ENCODE results near the gene SPEF2. TPM values are rescaled to one million over a fixed set of nuclear protein-coding genes. Genes with fewer than 3 reads are reported as not detected.

Gene SPEF2
- total RNA-seq, 1 experiment from 2014 or later: 4.0 TPM

GRCh38 chr5:35828082-35828598 lies 210.5 kb downstream of the SPEF2 start:
- no TSS peak for BruUV-seq (replicated peaks)

DNA sequence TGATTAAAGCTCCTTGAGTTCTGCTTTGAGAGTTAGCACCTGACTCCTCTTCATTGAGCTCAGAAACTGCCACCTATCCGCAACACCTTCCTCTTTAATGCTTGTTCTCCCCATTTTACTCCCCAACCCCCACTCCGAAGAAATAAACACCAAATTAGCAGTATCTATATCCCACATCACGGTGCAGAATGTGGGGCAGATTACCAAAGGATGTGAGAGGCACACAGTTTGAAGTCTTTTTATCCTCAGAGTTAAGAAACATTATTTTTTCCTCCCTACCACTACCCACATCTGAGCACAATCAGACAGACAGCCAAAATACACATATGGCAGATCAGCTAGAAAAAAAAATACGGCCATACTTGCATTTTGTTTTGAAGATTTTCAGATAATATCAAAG lies 212.9 kb downstream of the SPEF2 start:
- Histone ChIP-seq H3K36me3 (ENCODE audit: control insufficient read depth, insufficient read depth, low read length) (no peaks in the 10 kb centered on the region), H3K4me1 (no peaks in the 10 kb centered on the region), H3K27me3 (replicated peaks; ENCODE audit: control insufficient read depth, insufficient read depth, low read length) (no peaks in the 10 kb centered on the region; the same call in 1 of the 2 replicates), H3K9me3 (no peaks in the 10 kb centered on the region), H3K4me3 (ENCODE audit: low read depth, low read length) (no peak overlapping the region)
- no TSS peak for BruUV-seq (replicated peaks)
- no peaks in the 10 kb centered on the region for H3K9me3 Mint-ChIP-seq (ENCODE audit: unreplicated experiment)
- intact Hi-C loops (cut with micrococcal nuclease; ENCODE audit: unreplicated experiment): no loop called here
- DNase-seq: no peak
- H3K4me1 Mint-ChIP-seq (ENCODE audit: low read depth, unreplicated experiment): no peaks in the 10 kb centered on the region
- H3K36me3 Mint-ChIP-seq (ENCODE audit: insufficient read depth, unreplicated experiment): no peaks in the 10 kb centered on the region
- H3K27ac Mint-ChIP-seq (ENCODE audit: unreplicated experiment): no peak overlapping the region
- POLR2A ChIA-PET: no interaction called here
- TF ChIP-seq, protein P1, sequence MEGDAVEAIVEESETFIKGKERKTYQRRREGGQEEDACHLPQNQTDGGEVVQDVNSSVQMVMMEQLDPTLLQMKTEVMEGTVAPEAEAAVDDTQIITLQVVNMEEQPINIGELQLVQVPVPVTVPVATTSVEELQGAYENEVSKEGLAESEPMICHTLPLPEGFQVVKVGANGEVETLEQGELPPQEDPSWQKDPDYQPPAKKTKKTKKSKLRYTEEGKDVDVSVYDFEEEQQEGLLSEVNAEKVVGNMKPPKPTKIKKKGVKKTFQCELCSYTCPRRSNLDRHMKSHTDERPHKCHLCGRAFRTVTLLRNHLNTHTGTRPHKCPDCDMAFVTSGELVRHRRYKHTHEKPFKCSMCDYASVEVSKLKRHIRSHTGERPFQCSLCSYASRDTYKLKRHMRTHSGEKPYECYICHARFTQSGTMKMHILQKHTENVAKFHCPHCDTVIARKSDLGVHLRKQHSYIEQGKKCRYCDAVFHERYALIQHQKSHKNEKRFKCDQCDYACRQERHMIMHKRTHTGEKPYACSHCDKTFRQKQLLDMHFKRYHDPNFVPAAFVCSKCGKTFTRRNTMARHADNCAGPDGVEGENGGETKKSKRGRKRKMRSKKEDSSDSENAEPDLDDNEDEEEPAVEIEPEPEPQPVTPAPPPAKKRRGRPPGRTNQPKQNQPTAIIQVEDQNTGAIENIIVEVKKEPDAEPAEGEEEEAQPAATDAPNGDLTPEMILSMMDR (IDR thresholded peaks at IDR 0.05; ENCODE audit: insufficient read depth in 1 of 2, low read depth in 1 of 2, low read length in 1 of 2, severe bottlenecking in 1 of 2, unreplicated experiment in 1 of 2): no peak
- H3K27me3 Mint-ChIP-seq (ENCODE audit: insufficient read depth, unreplicated experiment): peaks cover 16% of the 10 kb centered on the region
- H3K4me3 Mint-ChIP-seq (ENCODE audit: unreplicated experiment): no peak overlapping the region
- CTCF ChIA-PET: no interaction called here

More at GRCh38 chr5:35828082-35828598, 210.5 kb downstream of the SPEF2 start:
- Histone ChIP-seq H3K4me1 (no peaks in the 10 kb centered on the region), H3K4me3 (ENCODE audit: low read depth, low read length) (no peak overlapping the region), H3K27me3 (replicated peaks; ENCODE audit: control insufficient read depth, insufficient read depth, low read length) (no peaks in the 10 kb centered on the region; the same call in 1 of the 2 replicates), H3K9me3 (no peaks in the 10 kb centered on the region), H3K36me3 (ENCODE audit: control insufficient read depth, insufficient read depth, low read length) (no peaks in the 10 kb centered on the region)
- intact Hi-C loops (cut with micrococcal nuclease; ENCODE audit: unreplicated experiment): no loop called here
- no peaks in the 10 kb centered on the region for H3K36me3 Mint-ChIP-seq (ENCODE audit: insufficient read depth, unreplicated experiment)
- ChIA-PET POLR2A (no interaction called here), CTCF (no interaction called here)
- no peak for DNase-seq
- H3K27ac Mint-ChIP-seq (ENCODE audit: unreplicated experiment): no peak overlapping the region
- H3K9me3 Mint-ChIP-seq (ENCODE audit: unreplicated experiment): no peaks in the 10 kb centered on the region
- TF ChIP-seq, protein P1 (IDR thresholded peaks at IDR 0.05; ENCODE audit: insufficient read depth in 1 of 2, low read depth in 1 of 2, low read length in 1 of 2, severe bottlenecking in 1 of 2, unreplicated experiment in 1 of 2): no peak
- H3K4me3 Mint-ChIP-seq (ENCODE audit: unreplicated experiment): no peak overlapping the region
- H3K27me3 Mint-ChIP-seq (ENCODE audit: insufficient read depth, unreplicated experiment): peaks cover 7% of the 10 kb centered on the region
- no peaks in the 10 kb centered on the region for H3K4me1 Mint-ChIP-seq (ENCODE audit: low read depth, unreplicated experiment)

- Histone ChIP-seq H3K4me3 (ENCODE audit: low read depth, low read length) (no peak overlapping the region), H3K27me3 (replicated peaks; ENCODE audit: control insufficient read depth, insufficient read depth, low read length) (no peaks in the 10 kb centered on the region; the same call in 1 of the 2 replicates), H3K36me3 (ENCODE audit: control insufficient read depth, insufficient read depth, low read length) (no peaks in the 10 kb centered on the region), H3K4me1 (no peaks in the 10 kb centered on the region), H3K9me3 (no peaks in the 10 kb centered on the region)
- Mint-ChIP-seq H3K36me3 (ENCODE audit: insufficient read depth, unreplicated experiment) (no peaks in the 10 kb centered on the region), H3K4me1 (ENCODE audit: low read depth, unreplicated experiment) (no peaks in the 10 kb centered on the region), H3K4me3 (ENCODE audit: unreplicated experiment) (no peak overlapping the region), H3K9me3 (ENCODE audit: unreplicated experiment) (no peaks in the 10 kb centered on the region), H3K27ac (ENCODE audit: unreplicated experiment) (no peak overlapping the region), H3K27me3 (ENCODE audit: insufficient read depth, unreplicated experiment) (peaks cover 13% of the 10 kb centered on the region)
- TF ChIP-seq, protein P1 (IDR thresholded peaks at IDR 0.05; ENCODE audit: insufficient read depth in 1 of 2, low read depth in 1 of 2, low read length in 1 of 2, severe bottlenecking in 1 of 2, unreplicated experiment in 1 of 2): no peak
- no TSS peak for BruUV-seq (replicated peaks)
- intact Hi-C loops (cut with micrococcal nuclease; ENCODE audit: unreplicated experiment): no loop called here
- CTCF ChIA-PET: no interaction called here
- no peak for DNase-seq
- POLR2A ChIA-PET: no interaction called here
Observed at GRCh38 chr5:35832762-35833161, 215.1 kb downstream of the SPEF2 start.

Measured in Caco-2 (cell line).